ENCODE data around the gene ASB4.
A peak's percentile ranks its signal among the peaks of the same experiment; 100 is the strongest.
"Not testable (repeated sequence)": the region's sequence is repeated elsewhere in the genome, so short reads cannot be mapped to it uniquely, and the experiment has no call there.

Gene ASB4

GRCh38 chr7:95491634-95492314 lies 6.0 kb downstream of the ASB4 start:
- Mint-ChIP-seq H3K9me3 (no peaks in the 10 kb centered on the region), H3K27me3 (peaks cover 0 to 6% of the 10 kb centered on the region in 2 donors), H3K36me3 (ENCODE audit: insufficient read depth) (no peaks in the 10 kb centered on the region), H3K27ac (no peak overlapping the region), H3K4me1 (ENCODE audit: low read depth in 2 of 2) (no peaks in the 10 kb centered on the region), H3K4me3 (no peak overlapping the region)
- no peak for ATAC-seq (replicated peaks)
- DNase-seq: no peak

GRCh38 chr7:95493247-95493646 lies 7.5 kb downstream of the ASB4 start:
- Mint-ChIP-seq H3K27me3 (peaks cover 0 to 6% of the 10 kb centered on the region in 2 donors), H3K27ac (no peak overlapping the region), H3K36me3 (ENCODE audit: insufficient read depth) (no peaks in the 10 kb centered on the region), H3K9me3 (no peaks in the 10 kb centered on the region), H3K4me3 (no peak overlapping the region), H3K4me1 (ENCODE audit: low read depth in 2 of 2) (no peaks in the 10 kb centered on the region)
- ATAC-seq (replicated peaks) (no peak), DNase-seq (no peak)

GRCh38 chr7:95493844-95494243 lies 8.1 kb downstream of the ASB4 start:
- ATAC-seq (replicated peaks): no peak
- no peak overlapping the region for H3K4me3 Mint-ChIP-seq
- DNase-seq: no peak
- no peaks in the 10 kb centered on the region for H3K36me3 Mint-ChIP-seq (ENCODE audit: insufficient read depth)
- no peak overlapping the region for H3K27ac Mint-ChIP-seq
- no peaks in the 10 kb centered on the region for H3K4me1 Mint-ChIP-seq (ENCODE audit: low read depth in 2 of 2)
- H3K27me3 Mint-ChIP-seq: peaks cover 0 to 6% of the 10 kb centered on the region in 2 donors
- H3K9me3 Mint-ChIP-seq: no peaks in the 10 kb centered on the region

- H3K4me3 Mint-ChIP-seq: peak overlapping the region; percentile 1 to 23
These were observed 15.6 kb downstream of the ASB4 start for GRCh38 chr7:95501261-95501832.

GRCh38 chr7:95502403-95502802 lies 16.7 kb downstream of the ASB4 start:
- Mint-ChIP-seq H3K4me1 (ENCODE audit: low read depth in 2 of 2) (peaks cover 9 to 17% of the 10 kb centered on the region in 2 donors), H3K36me3 (ENCODE audit: insufficient read depth) (no peaks in the 10 kb centered on the region), H3K27me3 (no peaks in the 10 kb centered on the region), H3K27ac (no peak overlapping the region), H3K9me3 (no peaks in the 10 kb centered on the region), H3K4me3 (no peak overlapping the region)
- DNase-seq (no peak), ATAC-seq (replicated peaks) (no peak)

More at GRCh38 chr7:95501261-95501832, 15.6 kb downstream of the ASB4 start:
- Mint-ChIP-seq H3K27ac (peak overlapping the region in 1 of 2 donors; percentile 18), H3K9me3 (no peaks in the 10 kb centered on the region), H3K4me1 (ENCODE audit: low read depth in 2 of 2) (peaks cover 9 to 17% of the 10 kb centered on the region in 2 donors), H3K36me3 (ENCODE audit: insufficient read depth) (no peaks in the 10 kb centered on the region), H3K27me3 (no peaks in the 10 kb centered on the region)
- DNase-seq (no peak), ATAC-seq (replicated peaks) (peak; percentile 62)

GRCh38 chr7:95503271-95504131 lies 17.8 kb downstream of the ASB4 start:
- Mint-ChIP-seq H3K36me3 (ENCODE audit: insufficient read depth) (no peaks in the 10 kb centered on the region), H3K4me1 (ENCODE audit: low read depth in 2 of 2) (peaks cover 9 to 17% of the 10 kb centered on the region in 2 donors), H3K27ac (no peak overlapping the region), H3K4me3 (no peak overlapping the region), H3K27me3 (no peaks in the 10 kb centered on the region), H3K9me3 (no peaks in the 10 kb centered on the region)
- ATAC-seq (replicated peaks) (no peak), DNase-seq (no peak)

- H3K36me3 Mint-ChIP-seq (ENCODE audit: insufficient read depth); DNase-seq; H3K9me3 Mint-ChIP-seq; H3K27ac Mint-ChIP-seq; ATAC-seq (replicated peaks); H3K27me3 Mint-ChIP-seq; H3K4me3 Mint-ChIP-seq: not testable (repeated sequence)
- H3K4me1 Mint-ChIP-seq (ENCODE audit: low read depth in 2 of 2): peaks cover 9 to 14% of the 10 kb centered on the region in 2 donors
These were observed 18.4 kb downstream of the ASB4 start for GRCh38 chr7:95504132-95504588.

GRCh38 chr7:95508780-95509179 lies 23.0 kb downstream of the ASB4 start:
- Mint-ChIP-seq H3K4me3 (no peak overlapping the region), H3K9me3 (no peaks in the 10 kb centered on the region), H3K36me3 (ENCODE audit: insufficient read depth) (no peaks in the 10 kb centered on the region), H3K27ac (no peak overlapping the region), H3K27me3 (no peaks in the 10 kb centered on the region), H3K4me1 (ENCODE audit: low read depth in 2 of 2) (no peaks in the 10 kb centered on the region)
- DNase-seq (no peak), ATAC-seq (replicated peaks) (no peak)

- no peaks in the 10 kb centered on the region for H3K4me1 Mint-ChIP-seq (ENCODE audit: low read depth in 2 of 2)
- no peak overlapping the region for H3K27ac Mint-ChIP-seq
- no peaks in the 10 kb centered on the region for H3K36me3 Mint-ChIP-seq (ENCODE audit: insufficient read depth)
- ATAC-seq (replicated peaks): peak; percentile 29
- H3K27me3 Mint-ChIP-seq: no peaks in the 10 kb centered on the region
- no peak overlapping the region for H3K4me3 Mint-ChIP-seq
- no peaks in the 10 kb centered on the region for H3K9me3 Mint-ChIP-seq
- no peak for DNase-seq
These were observed 23.5 kb downstream of the ASB4 start for GRCh38 chr7:95509199-95509598.

- H3K4me3 Mint-ChIP-seq: no peak overlapping the region
- H3K9me3 Mint-ChIP-seq: no peaks in the 10 kb centered on the region
- peak; percentile 32 to 42 (median 40) for DNase-seq
- no peaks in the 10 kb centered on the region for H3K36me3 Mint-ChIP-seq (ENCODE audit: insufficient read depth)
- no peak overlapping the region for H3K27ac Mint-ChIP-seq
- H3K4me1 Mint-ChIP-seq (ENCODE audit: low read depth in 2 of 2): no peaks in the 10 kb centered on the region
- peaks cover 4 to 8% of the 10 kb centered on the region in 2 donors for H3K27me3 Mint-ChIP-seq
- peak; percentile 69 for ATAC-seq (replicated peaks)
These were observed 26.0 kb downstream of the ASB4 start for GRCh38 chr7:95511716-95512260.

GRCh38 chr7:95517458-95517857 lies 31.7 kb downstream of the ASB4 start:
- Mint-ChIP-seq H3K4me3 (no peak overlapping the region), H3K9me3 (no peaks in the 10 kb centered on the region), H3K36me3 (ENCODE audit: insufficient read depth) (no peaks in the 10 kb centered on the region), H3K27me3 (peaks cover 5 to 8% of the 10 kb centered on the region in 2 donors), H3K4me1 (ENCODE audit: low read depth in 2 of 2) (no peaks in the 10 kb centered on the region), H3K27ac (no peak overlapping the region)
- no peak for ATAC-seq (replicated peaks)
- DNase-seq: no peak

- no peak for ATAC-seq (replicated peaks)
- H3K9me3 Mint-ChIP-seq: no peaks in the 10 kb centered on the region
- DNase-seq: no peak
- H3K4me3 Mint-ChIP-seq: no peak overlapping the region
- H3K4me1 Mint-ChIP-seq (ENCODE audit: low read depth in 2 of 2): no peaks in the 10 kb centered on the region
- no peak overlapping the region for H3K27ac Mint-ChIP-seq
- peaks cover 8 to 9% of the 10 kb centered on the region in 2 donors for H3K27me3 Mint-ChIP-seq
- no peaks in the 10 kb centered on the region for H3K36me3 Mint-ChIP-seq (ENCODE audit: insufficient read depth)
These were observed 32.1 kb downstream of the ASB4 start for GRCh38 chr7:95517870-95518269.

GRCh38 chr7:95520136-95520535 lies 34.4 kb downstream of the ASB4 start:
- ATAC-seq (replicated peaks): no peak
- H3K36me3 Mint-ChIP-seq (ENCODE audit: insufficient read depth): no peaks in the 10 kb centered on the region
- no peaks in the 10 kb centered on the region for H3K9me3 Mint-ChIP-seq
- no peaks in the 10 kb centered on the region for H3K4me1 Mint-ChIP-seq (ENCODE audit: low read depth in 2 of 2)
- H3K4me3 Mint-ChIP-seq: no peak overlapping the region
- no peak for DNase-seq
- peaks cover 10 to 16% of the 10 kb centered on the region in 2 donors for H3K27me3 Mint-ChIP-seq
- H3K27ac Mint-ChIP-seq: no peak overlapping the region
